ENCODE measurements around the gene MPI.
A peak's percentile ranks its signal among the peaks of the same experiment; 100 is the strongest.

Gene MPI

GRCh38 chr15:74889883-74890664 is at the start of gene MPI:
MPI (plus strand) TSS chr15:74890042; CDS start chr15:74890074, 32 bp downstream.
- peak; percentile 95 for DNase-seq

- DNase-seq = no peak
Observed at GRCh38 chr15:74840851-74841775, 48.7 kb upstream of the MPI start.

GRCh38 chr15:74841891-74842373 is 47.9 kb upstream of the MPI start:
- no peak for DNase-seq

- DNase-seq = peak; percentile 96
Observed at GRCh38 chr15:74842581-74843444, 47.0 kb upstream of the MPI start, which contains the start of gene ULK3. ULK3 (minus strand) TSS chr15:74843156; CDS start chr15:74843105, 51 bp downstream.

GRCh38 chr15:74843445-74843828 is 46.4 kb upstream of the MPI start:
- no peak for DNase-seq

- no peak for DNase-seq
Observed at GRCh38 chr15:74843891-74844299, 45.9 kb upstream of the MPI start.

GRCh38 chr15:74844319-74845207 is 45.3 kb upstream of the MPI start:
- no peak for DNase-seq

GRCh38 chr15:74845208-74845568 is 44.7 kb upstream of the MPI start:
- no peak for DNase-seq

- no peak for DNase-seq
Observed at GRCh38 chr15:74845581-74845980, 44.3 kb upstream of the MPI start.

- DNase-seq = no peak
Observed at GRCh38 chr15:74847432-74847831, 42.4 kb upstream of the MPI start.

GRCh38 chr15:74850393-74850792 is 39.4 kb upstream of the MPI start:
- DNase-seq = no peak

- no peak for DNase-seq
Observed at GRCh38 chr15:74851960-74852359, 37.9 kb upstream of the MPI start.

GRCh38 chr15:74854453-74855022 is 35.3 kb upstream of the MPI start:
- DNase-seq = no peak

- DNase-seq = no peak
Observed at GRCh38 chr15:74855857-74856256, 34.0 kb upstream of the MPI start.

- no peak for DNase-seq
Observed at GRCh38 chr15:74856537-74856936, 33.3 kb upstream of the MPI start.

- DNase-seq = no peak
Observed at GRCh38 chr15:74857082-74857655, 32.7 kb upstream of the MPI start.

GRCh38 chr15:74857671-74858368 is 32.0 kb upstream of the MPI start:
- DNase-seq = no peak

GRCh38 chr15:74858369-74858740 is 31.5 kb upstream of the MPI start:
- no peak for DNase-seq

- no peak for DNase-seq
Observed at GRCh38 chr15:74863239-74864056, 26.4 kb upstream of the MPI start.

Data from eye (tissue), 1 donor.